ENCODE data around the gene GCN1.
A peak's percentile ranks its signal among the peaks of the same experiment; 100 is the strongest.

Gene GCN1

DNA sequence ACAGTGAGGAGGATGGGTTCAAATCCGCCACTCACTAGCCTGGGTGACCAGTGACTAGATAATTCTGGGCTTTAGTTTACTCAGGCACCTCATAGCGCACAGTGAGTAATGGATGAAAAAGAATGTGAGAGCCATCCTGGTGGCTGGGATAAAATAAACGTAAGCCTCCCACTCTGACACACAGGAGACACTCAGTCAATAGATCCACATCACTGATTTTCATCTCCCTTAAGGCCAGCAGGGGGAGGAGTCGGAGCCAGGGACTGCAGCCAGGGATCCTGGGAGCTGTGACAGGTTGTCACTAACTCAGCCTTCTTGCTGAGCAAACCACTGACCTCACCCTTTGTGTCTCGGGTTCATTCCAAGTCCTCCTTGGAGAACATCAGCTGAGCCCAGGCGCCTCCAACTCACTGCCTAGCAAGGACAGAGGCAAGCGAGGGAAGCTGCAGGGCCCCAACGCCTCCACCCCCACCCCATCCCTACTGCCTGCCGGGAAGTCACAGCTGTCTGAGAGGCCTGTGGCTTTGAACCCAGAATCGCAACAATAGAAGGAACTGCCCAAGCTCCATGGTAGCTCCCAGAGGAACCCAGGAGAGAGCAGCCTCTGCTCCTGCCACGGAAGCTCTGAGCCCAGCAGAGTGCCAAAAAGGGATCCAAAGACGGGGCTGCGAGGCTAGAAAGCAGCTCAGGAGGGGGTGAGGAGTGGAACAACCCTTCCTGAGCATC is 40.3 kb upstream of the GCN1 start:
- TF ChIP-seq, protein P1, sequence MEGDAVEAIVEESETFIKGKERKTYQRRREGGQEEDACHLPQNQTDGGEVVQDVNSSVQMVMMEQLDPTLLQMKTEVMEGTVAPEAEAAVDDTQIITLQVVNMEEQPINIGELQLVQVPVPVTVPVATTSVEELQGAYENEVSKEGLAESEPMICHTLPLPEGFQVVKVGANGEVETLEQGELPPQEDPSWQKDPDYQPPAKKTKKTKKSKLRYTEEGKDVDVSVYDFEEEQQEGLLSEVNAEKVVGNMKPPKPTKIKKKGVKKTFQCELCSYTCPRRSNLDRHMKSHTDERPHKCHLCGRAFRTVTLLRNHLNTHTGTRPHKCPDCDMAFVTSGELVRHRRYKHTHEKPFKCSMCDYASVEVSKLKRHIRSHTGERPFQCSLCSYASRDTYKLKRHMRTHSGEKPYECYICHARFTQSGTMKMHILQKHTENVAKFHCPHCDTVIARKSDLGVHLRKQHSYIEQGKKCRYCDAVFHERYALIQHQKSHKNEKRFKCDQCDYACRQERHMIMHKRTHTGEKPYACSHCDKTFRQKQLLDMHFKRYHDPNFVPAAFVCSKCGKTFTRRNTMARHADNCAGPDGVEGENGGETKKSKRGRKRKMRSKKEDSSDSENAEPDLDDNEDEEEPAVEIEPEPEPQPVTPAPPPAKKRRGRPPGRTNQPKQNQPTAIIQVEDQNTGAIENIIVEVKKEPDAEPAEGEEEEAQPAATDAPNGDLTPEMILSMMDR (IDR thresholded peaks at IDR 0.05; ENCODE audit: low read depth, low read length): peak; percentile 11
- no peak for TF ChIP-seq MAX (IDR thresholded peaks at IDR 0.05; ENCODE audit: low read depth, low read length)
- no peak for TF ChIP-seq MYC (IDR thresholded peaks at IDR 0.05; ENCODE audit: low read depth, low read length)
- no peak for TF ChIP-seq POLR2A (IDR thresholded peaks at IDR 0.05; ENCODE audit: extremely low read depth, insufficient read length)
- DNase-seq (ENCODE audit: low read depth): no peak
- no peak overlapping the region for H3K4me3 ChIP-seq (ENCODE audit: low read depth, low read length)

- peak; percentile 99 for DNase-seq (ENCODE audit: low read depth)
- TF ChIP-seq, protein P1 (IDR thresholded peaks at IDR 0.05; ENCODE audit: low read depth, low read length): peak; percentile 6
- TF ChIP-seq MYC (IDR thresholded peaks at IDR 0.05; ENCODE audit: low read depth, low read length) (0 out of 2 replicates have a peak, but pooled peaks have one; percentile 17), MAX (IDR thresholded peaks at IDR 0.05; ENCODE audit: low read depth, low read length) (peak; percentile 35; the same call in 1 of the 2 replicates), POLR2A (IDR thresholded peaks at IDR 0.05; ENCODE audit: extremely low read depth, insufficient read length) (no peak)
- peak overlapping the region; percentile 9 for H3K4me3 ChIP-seq (ENCODE audit: low read depth, low read length)
These were observed 36.9 kb upstream of the GCN1 start for GRCh38 chr12:120231316-120232011.

DNA sequence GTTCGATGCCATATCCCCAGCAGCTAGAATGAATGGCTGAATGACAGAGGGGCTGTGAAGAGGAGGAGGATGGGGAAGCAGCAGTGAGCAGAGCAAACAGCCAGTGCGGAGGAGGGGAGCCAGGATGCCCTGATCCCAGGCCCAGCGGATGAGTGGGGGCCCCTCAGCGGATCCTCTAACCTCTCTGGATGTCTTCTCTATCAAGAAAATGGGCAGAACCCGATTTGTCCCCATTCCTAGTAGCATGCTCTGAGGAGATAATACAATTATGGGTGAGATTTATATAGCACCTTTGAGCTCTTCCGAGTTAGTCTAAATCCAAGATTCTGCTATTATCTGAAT is 36.4 kb upstream of the GCN1 start:
- no peak for DNase-seq (ENCODE audit: low read depth)
- TF ChIP-seq POLR2A (IDR thresholded peaks at IDR 0.05; ENCODE audit: extremely low read depth, insufficient read length) (no peak), MYC (IDR thresholded peaks at IDR 0.05; ENCODE audit: low read depth, low read length) (no peak), MAX (IDR thresholded peaks at IDR 0.05; ENCODE audit: low read depth, low read length) (no peak)
- TF ChIP-seq, protein P1 (IDR thresholded peaks at IDR 0.05; ENCODE audit: low read depth, low read length): no peak
- peak overlapping the region; percentile 9 for H3K4me3 ChIP-seq (ENCODE audit: low read depth, low read length)

DNA sequence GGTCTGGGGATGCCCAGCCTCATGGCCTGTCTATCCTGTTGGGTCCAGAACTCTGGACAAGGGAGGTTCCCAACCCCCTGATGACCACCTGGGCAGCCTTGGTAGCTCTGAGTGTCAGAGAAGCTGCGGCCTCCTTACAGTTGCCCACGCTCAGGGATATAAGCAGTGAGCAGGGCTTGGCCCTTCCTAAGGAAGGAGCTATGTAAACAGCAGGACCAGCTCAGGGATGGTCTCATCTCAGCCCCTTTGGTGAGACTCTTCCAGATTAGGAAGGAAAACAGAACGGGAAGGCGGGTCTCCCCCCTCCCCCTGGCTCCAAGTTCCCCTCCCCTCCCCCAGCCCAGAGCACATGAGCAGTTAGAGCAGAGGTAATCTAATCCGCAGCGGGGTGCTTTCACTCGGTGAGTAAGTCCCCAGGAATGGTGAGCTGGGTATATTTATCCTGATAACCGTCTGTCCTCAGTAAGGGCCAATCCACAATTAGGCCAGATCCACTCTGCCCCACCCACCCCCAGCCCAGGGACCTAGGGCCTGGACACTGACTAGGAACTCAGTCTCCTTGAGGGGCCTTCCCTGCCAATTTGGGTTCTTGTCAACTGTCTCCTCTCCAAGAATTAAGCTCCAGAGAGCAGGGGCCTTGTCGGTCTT is 35.9 kb upstream of the GCN1 start:
- TF ChIP-seq MYC (IDR thresholded peaks at IDR 0.05; ENCODE audit: low read depth, low read length): no peak
- no peak for TF ChIP-seq POLR2A (IDR thresholded peaks at IDR 0.05; ENCODE audit: extremely low read depth, insufficient read length)
- TF ChIP-seq, protein P1 (IDR thresholded peaks at IDR 0.05; ENCODE audit: low read depth, low read length): no peak
- TF ChIP-seq MAX (IDR thresholded peaks at IDR 0.05; ENCODE audit: low read depth, low read length): no peak
- no peak for DNase-seq (ENCODE audit: low read depth)
- H3K4me3 ChIP-seq (ENCODE audit: low read depth, low read length): no peak overlapping the region

GRCh38 chr12:120229487-120230325 is 35.2 kb upstream of the GCN1 start:
- TF ChIP-seq MAX (IDR thresholded peaks at IDR 0.05; ENCODE audit: low read depth, low read length): no peak
- TF ChIP-seq, protein P1 (IDR thresholded peaks at IDR 0.05; ENCODE audit: low read depth, low read length): no peak
- no peak overlapping the region for H3K4me3 ChIP-seq (ENCODE audit: low read depth, low read length)
- DNase-seq (ENCODE audit: low read depth): no peak

Data from NB4 (cell line).